ENCODE data around the gene THRB.

DNA sequence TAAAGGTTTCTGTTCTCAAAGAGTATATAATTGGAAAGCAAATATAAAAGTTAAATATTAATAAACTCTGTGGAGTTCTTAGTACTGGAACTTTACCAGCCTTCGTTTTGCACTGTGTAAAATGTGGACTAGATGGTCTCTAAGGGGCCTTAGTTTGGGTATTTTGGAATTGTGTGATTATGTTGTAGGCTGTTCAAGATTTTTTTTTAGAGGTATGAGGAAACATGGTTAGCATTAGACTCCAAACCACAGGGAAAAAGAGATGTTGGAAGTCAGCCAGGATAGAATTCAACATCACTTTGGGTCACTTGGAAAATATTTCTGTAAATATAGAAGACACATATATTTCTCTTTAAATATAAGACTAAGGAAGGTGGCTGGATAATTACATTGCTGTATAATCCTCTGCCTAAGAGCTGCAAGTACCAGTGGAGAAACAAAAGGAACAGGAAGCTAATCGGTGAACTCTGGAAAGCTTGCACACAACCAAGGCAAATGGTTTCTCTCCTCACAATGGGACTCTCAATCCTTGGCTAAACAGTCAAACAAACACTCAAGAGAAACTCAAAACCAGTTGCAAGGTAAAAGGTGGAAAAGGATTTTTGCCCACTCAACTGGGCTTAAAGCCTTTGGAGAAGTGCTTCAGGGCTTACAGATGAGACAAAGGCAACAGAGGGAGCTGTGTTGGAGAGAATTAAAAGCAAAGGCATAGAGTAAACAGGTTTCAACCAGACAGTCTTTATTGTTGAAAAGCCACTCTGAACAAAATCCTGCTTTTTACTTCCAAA is 407.8 kb downstream of the THRB start:
- TF ChIP-seq, protein P1, sequence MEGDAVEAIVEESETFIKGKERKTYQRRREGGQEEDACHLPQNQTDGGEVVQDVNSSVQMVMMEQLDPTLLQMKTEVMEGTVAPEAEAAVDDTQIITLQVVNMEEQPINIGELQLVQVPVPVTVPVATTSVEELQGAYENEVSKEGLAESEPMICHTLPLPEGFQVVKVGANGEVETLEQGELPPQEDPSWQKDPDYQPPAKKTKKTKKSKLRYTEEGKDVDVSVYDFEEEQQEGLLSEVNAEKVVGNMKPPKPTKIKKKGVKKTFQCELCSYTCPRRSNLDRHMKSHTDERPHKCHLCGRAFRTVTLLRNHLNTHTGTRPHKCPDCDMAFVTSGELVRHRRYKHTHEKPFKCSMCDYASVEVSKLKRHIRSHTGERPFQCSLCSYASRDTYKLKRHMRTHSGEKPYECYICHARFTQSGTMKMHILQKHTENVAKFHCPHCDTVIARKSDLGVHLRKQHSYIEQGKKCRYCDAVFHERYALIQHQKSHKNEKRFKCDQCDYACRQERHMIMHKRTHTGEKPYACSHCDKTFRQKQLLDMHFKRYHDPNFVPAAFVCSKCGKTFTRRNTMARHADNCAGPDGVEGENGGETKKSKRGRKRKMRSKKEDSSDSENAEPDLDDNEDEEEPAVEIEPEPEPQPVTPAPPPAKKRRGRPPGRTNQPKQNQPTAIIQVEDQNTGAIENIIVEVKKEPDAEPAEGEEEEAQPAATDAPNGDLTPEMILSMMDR (IDR thresholded peaks at IDR 0.05): no peak
- no peak for TF ChIP-seq NFE2L2 (conservative IDR thresholded peaks at IDR 0.05; ENCODE audit: low read length)
- TF ChIP-seq, protein P2, sequence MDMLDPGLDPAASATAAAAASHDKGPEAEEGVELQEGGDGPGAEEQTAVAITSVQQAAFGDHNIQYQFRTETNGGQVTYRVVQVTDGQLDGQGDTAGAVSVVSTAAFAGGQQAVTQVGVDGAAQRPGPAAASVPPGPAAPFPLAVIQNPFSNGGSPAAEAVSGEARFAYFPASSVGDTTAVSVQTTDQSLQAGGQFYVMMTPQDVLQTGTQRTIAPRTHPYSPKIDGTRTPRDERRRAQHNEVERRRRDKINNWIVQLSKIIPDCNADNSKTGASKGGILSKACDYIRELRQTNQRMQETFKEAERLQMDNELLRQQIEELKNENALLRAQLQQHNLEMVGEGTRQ (IDR thresholded peaks at IDR 0.05): no peak
- TF ChIP-seq, protein P3, sequence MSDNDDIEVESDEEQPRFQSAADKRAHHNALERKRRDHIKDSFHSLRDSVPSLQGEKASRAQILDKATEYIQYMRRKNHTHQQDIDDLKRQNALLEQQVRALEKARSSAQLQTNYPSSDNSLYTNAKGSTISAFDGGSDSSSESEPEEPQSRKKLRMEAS (IDR thresholded peaks at IDR 0.05): no peak
- TF ChIP-seq POLR2A (IDR thresholded peaks at IDR 0.05; ENCODE audit: low read length): no peak
- no peak for TF ChIP-seq CHD2 (IDR thresholded peaks at IDR 0.05; ENCODE audit: low read length, partially characterized antibody)
- no peak for TF ChIP-seq HOXA7 (CRISPR knock-in tag; IDR thresholded peaks at IDR 0.05)
- TF ChIP-seq FOSL2 (IDR thresholded peaks at IDR 0.05): no peak
- no peak for TF ChIP-seq FOSL2 (CRISPR knock-in tag; IDR thresholded peaks at IDR 0.05)
- no peak for TF ChIP-seq KDM5A (IDR thresholded peaks at IDR 0.05)
- TF ChIP-seq, protein P4, sequence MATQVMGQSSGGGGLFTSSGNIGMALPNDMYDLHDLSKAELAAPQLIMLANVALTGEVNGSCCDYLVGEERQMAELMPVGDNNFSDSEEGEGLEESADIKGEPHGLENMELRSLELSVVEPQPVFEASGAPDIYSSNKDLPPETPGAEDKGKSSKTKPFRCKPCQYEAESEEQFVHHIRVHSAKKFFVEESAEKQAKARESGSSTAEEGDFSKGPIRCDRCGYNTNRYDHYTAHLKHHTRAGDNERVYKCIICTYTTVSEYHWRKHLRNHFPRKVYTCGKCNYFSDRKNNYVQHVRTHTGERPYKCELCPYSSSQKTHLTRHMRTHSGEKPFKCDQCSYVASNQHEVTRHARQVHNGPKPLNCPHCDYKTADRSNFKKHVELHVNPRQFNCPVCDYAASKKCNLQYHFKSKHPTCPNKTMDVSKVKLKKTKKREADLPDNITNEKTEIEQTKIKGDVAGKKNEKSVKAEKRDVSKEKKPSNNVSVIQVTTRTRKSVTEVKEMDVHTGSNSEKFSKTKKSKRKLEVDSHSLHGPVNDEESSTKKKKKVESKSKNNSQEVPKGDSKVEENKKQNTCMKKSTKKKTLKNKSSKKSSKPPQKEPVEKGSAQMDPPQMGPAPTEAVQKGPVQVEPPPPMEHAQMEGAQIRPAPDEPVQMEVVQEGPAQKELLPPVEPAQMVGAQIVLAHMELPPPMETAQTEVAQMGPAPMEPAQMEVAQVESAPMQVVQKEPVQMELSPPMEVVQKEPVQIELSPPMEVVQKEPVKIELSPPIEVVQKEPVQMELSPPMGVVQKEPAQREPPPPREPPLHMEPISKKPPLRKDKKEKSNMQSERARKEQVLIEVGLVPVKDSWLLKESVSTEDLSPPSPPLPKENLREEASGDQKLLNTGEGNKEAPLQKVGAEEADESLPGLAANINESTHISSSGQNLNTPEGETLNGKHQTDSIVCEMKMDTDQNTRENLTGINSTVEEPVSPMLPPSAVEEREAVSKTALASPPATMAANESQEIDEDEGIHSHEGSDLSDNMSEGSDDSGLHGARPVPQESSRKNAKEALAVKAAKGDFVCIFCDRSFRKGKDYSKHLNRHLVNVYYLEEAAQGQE (IDR thresholded peaks at IDR 0.05): no peak
